AG04449 (cell line): ENCODE data around the gene C1orf53.
"Not testable (repeated sequence)": the region's sequence is repeated elsewhere in the genome, so short reads cannot be mapped to it uniquely, and the experiment has no call there.

Source experiments
- CTCF ChIA-PET: fragments of 350-600 bp; formaldehyde crosslinking; extraction: SDS; loops from one replicate; lab custom pipeline; 2021; ENCODE audit warnings: antibody characterized with exemption; lab: Yijun Ruan, JAX
- POLR2A ChIA-PET: fragments of 400-600, 350-600 bp; formaldehyde crosslinking; extraction: SDS; loops from one replicate; lab custom pipeline; 2020; ENCODE audit warnings: antibody characterized with exemption, inconsistent platforms; lab: Yijun Ruan, JAX
- DNase-seq: peaks from one replicate; pipeline ENCODE4 v3.0.0-alpha.2; 2010; ENCODE audit warnings: low read depth, low spot score
- H3K4me3 ChIP-seq: 2 replicates; pipeline ENCODE4 v1.5.1; 2011; ENCODE audit warnings: low read depth, mild to moderate bottlenecking, control low read depth, low read length
- TF ChIP-seq, protein P1 (sequence below): IDR thresholded peaks from one replicate; pipeline ENCODE4 v1.5.1; 2011; ENCODE audit warnings: mild to moderate bottlenecking, moderate library complexity, low read length, control low read depth, inconsistent platforms; ENCODE audit not compliant: insufficient read depth; ENCODE audit errors: missing control alignments

The C1orf53 gene

DNA sequence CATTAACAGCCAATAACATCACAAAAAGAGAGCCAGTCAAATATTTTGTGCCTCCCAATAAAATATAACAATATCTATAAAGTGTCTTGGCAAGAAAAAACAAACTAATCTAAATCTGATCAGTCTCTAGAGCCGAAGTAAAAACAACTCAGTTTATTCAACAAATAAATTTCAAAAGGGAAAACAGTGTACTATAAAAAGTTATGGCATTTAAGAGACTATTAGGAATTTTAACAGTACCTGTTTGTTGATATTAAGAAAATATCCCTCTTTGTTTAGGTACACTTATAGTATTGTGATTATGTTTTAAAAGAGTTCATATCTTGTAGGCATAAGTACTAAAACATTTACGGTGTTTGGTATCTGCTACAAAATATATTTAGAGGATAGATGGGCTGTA, 36.6 kb upstream of the C1orf53 start:
- CTCF ChIA-PET = interaction anchor here (2.0 kb wide), 1 partner anchor 251 kb away, joined by 8 read pairs; no protein-coding TSS in a partner anchor
- POLR2A ChIA-PET = no interaction called here
- DNase-seq = no peak
- TF ChIP-seq, protein P1, sequence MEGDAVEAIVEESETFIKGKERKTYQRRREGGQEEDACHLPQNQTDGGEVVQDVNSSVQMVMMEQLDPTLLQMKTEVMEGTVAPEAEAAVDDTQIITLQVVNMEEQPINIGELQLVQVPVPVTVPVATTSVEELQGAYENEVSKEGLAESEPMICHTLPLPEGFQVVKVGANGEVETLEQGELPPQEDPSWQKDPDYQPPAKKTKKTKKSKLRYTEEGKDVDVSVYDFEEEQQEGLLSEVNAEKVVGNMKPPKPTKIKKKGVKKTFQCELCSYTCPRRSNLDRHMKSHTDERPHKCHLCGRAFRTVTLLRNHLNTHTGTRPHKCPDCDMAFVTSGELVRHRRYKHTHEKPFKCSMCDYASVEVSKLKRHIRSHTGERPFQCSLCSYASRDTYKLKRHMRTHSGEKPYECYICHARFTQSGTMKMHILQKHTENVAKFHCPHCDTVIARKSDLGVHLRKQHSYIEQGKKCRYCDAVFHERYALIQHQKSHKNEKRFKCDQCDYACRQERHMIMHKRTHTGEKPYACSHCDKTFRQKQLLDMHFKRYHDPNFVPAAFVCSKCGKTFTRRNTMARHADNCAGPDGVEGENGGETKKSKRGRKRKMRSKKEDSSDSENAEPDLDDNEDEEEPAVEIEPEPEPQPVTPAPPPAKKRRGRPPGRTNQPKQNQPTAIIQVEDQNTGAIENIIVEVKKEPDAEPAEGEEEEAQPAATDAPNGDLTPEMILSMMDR = no peak
- no peak overlapping the region for H3K4me3 ChIP-seq

DNA sequence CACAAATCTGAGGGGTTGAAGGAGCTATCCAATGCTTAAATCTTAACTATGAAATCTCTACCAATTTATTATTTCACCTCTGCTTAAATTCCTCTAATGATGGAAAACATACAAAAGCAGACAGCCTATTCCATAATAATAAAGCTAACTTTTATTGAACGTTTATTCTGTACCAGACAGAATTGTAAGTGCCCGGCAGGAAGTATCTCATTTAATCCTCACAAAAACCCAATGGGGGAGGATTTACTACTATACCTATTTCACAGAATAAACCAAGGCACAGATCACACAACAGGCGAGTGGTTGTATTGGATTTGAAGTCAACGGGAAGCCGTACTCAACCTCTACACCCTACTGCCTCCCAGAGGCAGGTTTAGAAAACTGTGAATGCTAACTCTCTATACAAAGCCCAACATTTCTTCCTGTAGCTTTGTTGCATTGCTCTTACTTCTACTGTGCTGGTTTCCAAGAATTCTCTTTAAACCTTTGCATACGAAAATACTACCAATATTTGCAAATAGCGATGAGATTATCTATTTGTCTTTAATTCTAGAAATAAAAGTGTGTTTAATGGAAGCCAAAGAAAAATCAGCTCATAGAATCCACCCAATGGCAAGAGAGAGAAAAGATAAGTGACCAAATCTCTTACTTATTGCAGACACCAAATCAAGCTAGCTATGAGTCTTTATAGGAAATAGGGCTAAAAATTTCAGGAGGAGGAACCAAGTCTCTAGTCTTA, 33.5 kb upstream of the C1orf53 start:
- no peak for DNase-seq
- POLR2A ChIA-PET = interaction anchor here (1.5 kb wide), 1 partner anchor 34 kb away, joined by 3 read pairs; no protein-coding TSS in a partner anchor
- no peak overlapping the region for H3K4me3 ChIP-seq
- TF ChIP-seq, protein P1 = peak; percentile 55
- CTCF ChIA-PET = interaction anchor here (0.7 to 5.4 kb wide), 54 partner anchors 9 to 598 kb away, joined by 3 to 156 read pairs (median 5); no protein-coding TSS in a partner anchor

DNA sequence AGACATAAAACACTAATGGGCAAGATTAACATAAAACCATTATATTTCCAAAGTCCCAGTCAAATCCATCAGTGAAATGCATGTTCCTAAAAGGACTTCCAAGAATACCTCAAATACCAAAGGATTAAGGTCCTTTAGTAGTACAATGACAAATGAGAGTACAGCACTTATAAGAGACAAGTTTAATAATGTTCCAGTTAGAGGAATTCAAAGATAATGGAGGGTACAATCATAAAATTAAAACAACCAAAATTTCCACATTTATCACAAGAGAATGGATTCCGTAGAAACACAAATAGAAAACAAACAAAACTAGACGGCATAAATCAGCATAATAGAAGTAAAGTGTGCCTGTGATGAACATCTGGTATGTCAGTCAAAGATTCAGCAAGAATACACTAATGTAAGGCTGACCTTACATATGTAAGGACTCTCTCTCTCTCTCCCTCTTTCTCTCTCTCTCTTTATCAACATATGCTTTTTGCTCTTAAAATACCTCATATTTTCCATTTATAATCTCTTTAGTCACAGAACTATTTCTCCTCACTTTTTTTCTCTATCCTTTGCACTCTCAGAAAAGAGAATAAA, 32.8 kb upstream of the C1orf53 start:
- POLR2A ChIA-PET = interaction anchor here (1.5 kb wide), 1 partner anchor 33 kb away, joined by 3 read pairs; no protein-coding TSS in a partner anchor
- CTCF ChIA-PET = interaction anchor here (0.7 to 5.4 kb wide), 46 partner anchors 10 to 598 kb away, joined by 3 to 156 read pairs (median 5); no protein-coding TSS in a partner anchor
- TF ChIP-seq, protein P1 = no peak
- H3K4me3 ChIP-seq = no peak overlapping the region
- no peak for DNase-seq

DNA sequence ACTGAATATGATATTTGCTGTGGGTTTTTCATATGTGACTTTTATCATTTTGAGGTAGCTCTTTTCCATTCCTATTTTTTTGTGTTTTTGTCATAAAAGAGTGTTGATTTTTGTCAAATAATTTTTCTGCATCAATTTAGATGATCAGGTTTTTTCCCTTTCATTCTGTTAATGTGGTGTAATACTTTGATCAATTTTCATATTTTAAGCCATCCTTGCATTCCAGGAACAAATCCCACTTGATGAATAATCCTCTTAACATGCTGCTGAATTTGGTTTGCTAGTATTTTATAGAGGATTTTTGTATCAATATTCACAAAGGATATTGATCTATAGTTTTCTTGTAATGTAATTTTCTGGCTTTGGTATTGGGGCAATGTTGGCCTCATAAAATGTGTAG, 25.5 kb upstream of the C1orf53 start:
- TF ChIP-seq, protein P1 = no peak
- ChIA-PET CTCF (interaction anchor here (0.9 kb wide), 1 partner anchor 262 kb away, joined by 3 read pairs; no protein-coding TSS in a partner anchor), POLR2A (no interaction called here)
- DNase-seq = no peak
- no peak overlapping the region for H3K4me3 ChIP-seq

DNA sequence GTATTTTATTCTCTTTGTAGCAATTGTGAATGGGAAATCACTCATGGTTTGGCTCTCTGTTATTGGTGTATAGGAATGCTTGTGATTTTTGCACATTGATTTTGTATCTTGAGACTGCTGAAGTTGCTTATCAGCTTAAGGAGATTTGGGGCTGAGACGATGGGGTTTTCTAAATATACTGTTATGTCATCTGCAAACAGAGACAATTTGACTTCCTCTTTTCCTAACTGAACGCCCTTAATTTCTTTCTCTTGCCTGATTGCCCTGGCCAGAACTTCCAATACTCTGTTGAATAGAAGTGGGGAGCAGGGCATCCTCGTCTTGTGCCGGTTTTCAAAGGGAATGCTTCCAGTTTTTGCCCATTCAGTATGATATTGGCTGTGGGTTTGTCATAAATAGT, 22.0 kb upstream of the C1orf53 start:
- POLR2A ChIA-PET, DNase-seq, H3K4me3 ChIP-seq: not testable (repeated sequence)
- CTCF ChIA-PET = interaction anchor here (1.5 kb wide), 1 partner anchor 261 kb away, joined by 3 read pairs; no protein-coding TSS in a partner anchor

DNA sequence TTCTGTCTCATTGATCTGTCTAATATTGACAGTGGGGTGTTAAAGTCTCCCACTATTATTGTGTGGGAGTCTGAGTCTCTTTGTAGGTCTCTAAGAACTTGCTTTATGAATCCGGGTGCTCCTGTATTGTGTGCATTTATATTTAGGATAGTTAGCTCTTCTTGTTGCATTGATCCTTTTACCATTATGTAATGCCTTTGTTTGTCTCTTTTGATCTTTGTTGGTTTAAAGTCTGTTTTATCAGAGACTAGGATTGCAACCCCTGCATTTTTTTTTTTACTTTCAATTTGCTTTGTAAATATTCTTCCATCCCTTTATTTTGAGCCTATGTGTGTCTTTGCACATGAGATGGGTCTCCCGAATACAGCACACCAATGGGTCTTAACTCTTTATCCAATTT, 20.2 kb upstream of the C1orf53 start:
- POLR2A ChIA-PET, H3K4me3 ChIP-seq, DNase-seq: not testable (repeated sequence)
- CTCF ChIA-PET = interaction anchor here (1.2 kb wide), 1 partner anchor 14 kb away, joined by 5 read pairs; no protein-coding TSS in a partner anchor

DNA sequence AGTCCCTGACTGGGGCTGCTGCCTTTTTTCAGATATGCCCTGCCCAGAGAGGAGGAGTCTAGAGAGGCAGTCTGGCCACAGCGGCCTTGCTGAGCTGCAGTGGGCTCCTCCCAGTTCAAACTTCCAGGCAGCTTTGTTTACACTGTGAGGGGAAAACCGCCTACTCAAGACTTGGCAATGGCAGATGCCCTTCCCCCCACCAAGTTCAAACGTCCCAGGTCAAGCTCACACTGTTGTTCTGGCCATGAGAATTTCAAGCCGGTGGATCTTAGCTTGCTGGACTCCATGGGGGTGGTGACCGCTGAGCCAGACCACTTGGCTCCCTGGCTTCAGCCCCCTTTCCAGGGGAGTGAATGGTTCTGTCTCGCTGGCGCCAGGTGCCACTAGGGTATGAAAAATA, 18.3 kb upstream of the C1orf53 start:
- no peak overlapping the region for H3K4me3 ChIP-seq
- TF ChIP-seq, protein P1 = no peak
- ChIA-PET POLR2A (no interaction called here), CTCF (interaction anchor here (2.3 kb wide), 1 partner anchor 15 kb away, joined by 14 read pairs; no protein-coding TSS in a partner anchor)
- no peak for DNase-seq
